ENCODE data around the gene SNW1.
"Not testable (repeated sequence)": the region's sequence is repeated elsewhere in the genome, so short reads cannot be mapped to it uniquely, and the experiment has no call there.

The SNW1 gene

DNA sequence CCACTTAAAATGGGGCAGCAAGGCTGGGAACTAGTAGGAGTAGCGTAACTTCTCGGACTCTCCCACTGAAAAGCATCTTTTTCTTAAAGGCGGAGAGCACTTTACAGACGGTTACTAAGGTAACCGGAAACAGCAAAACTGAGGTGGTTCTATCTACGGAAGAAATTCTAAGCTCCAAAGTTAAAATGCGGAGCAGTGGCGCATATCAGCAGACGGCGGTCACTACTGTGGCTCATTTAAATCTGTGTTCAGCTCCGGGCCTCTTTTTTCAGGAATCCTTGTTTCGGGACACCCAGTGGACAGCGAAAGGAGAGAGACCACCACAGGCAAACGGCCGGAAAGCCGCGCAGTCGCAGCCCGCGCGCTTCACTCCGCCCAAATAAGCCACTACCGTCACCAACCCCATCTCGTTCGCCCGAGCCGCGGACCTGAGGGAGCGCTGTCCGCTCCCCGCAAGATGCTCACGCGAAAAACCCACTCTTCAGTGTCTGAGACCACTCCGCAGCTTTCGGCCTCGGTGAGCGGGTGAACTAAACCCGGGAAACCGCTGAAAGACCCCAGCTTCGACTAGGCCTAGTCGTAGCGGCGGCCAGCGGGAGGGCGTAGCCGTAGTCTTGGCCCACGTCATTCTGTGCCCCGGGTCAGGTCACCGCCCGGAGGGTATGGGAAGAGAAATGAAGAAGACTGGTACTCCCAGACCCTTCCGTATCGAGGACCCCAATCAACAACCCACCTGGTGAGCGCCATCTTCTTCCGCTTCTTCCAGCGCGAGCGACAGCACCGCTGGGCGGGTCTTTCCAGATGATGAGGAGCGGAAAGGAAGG lies at the start of gene SNW1:
Gene SNW1, minus strand, starts transcription at position 776 of the 824 bp plus-strand sequence. Its CDS starts 29 bp downstream, at position 747.
- peak in 1 of 2 experiments; percentile 13 for DNase-seq

DNA sequence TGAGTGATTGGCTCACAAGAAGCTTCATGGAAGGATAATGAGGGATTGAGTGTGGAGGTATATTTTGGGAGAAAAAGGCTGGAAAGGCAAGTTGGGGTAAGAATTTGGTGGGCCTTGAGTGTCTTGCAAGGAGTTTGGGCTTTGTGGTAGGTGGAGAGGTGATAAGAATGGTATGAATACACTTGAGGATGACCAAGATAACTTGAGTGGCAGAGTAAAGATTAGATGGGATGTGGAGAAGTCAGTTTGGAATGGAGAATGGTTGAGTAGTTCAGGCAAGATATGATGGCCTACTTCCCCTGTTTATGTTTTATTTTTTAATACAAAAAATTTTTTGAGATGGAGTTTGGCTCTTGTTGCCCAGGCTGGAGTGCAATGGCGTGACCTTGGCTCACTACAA lies 48.1 kb upstream of the SNW1 start:
- no peak for DNase-seq

DNA sequence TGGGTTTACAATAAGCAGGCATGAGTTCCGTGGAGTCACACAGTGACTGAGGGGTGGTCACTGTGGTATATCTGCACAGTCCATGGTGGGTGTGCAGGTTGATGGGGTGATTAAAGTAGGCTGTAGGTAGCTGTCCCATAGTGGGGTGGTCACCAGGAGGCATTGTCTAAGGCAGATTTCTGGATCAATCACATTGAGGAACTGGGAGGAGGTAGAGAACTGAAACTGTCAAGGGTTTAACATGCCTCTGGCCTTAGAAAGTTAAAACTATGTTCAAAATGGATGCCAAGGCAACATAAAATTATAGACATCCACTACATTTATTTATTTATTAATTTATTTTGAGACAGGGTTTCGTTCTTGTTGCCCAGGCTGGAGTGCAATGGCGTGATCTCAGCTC lies 47.3 kb upstream of the SNW1 start:
- DNase-seq: no peak

DNA sequence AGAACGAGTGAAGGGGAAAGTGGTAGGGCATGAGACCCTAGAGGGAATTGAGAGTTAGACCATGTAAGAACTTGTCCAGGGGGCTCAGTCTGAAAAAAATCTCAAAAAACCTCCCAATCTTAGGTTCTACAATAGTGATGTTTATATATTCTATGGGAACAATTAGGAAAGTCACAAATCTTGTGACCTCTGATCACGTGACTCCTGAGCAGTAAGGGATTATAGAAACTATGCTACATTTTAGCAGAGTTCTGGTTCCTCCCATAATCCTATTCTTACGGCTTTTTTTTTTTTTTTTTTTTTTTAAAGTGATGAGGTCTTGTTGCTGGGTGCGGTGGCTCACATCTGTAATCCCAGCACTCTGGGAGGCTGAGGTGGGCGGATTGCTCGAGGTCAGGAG lies 44.8 kb upstream of the SNW1 start:
- DNase-seq: no peak

DNA sequence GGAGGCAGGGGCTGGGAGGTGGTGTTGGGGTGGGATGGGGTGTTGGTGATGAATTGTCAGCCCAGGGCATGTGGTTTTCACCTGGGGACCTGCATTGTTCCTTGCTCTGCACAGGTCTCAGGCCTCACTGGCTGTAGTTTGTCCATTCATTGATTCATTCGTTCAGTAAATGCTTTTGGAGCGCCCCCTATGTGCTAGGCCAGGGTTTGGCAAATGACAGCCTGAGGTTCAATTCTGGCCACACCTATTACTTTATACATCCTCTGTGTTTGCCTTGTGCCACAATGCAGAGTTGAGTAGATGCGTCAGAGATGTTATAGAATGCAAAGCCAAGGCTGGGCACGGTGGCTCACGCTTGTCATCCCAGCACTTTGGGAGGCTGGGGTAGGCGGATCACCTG lies 43.6 kb upstream of the SNW1 start:
- DNase-seq: peak; percentile 59 to 65

DNA sequence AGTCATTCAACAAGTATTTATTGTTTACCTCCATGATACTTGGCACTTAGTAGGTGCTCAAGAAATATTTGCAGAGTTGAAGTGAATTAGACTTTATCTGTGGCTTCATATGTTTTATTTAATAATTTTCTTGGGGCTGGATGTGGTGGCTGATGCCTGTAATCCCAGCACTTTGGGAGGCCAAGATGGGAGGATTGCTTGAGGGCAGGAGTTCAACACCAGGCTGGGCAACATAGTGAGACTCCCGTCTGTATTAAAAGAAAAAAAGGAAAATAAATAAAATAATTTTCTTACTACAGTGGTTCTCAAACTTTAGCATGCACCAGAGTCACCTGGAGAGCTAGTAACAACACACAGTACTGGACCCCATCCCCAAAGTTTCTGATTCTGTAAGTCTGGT lies 39.9 kb upstream of the SNW1 start:
- DNase-seq: no peak

DNA sequence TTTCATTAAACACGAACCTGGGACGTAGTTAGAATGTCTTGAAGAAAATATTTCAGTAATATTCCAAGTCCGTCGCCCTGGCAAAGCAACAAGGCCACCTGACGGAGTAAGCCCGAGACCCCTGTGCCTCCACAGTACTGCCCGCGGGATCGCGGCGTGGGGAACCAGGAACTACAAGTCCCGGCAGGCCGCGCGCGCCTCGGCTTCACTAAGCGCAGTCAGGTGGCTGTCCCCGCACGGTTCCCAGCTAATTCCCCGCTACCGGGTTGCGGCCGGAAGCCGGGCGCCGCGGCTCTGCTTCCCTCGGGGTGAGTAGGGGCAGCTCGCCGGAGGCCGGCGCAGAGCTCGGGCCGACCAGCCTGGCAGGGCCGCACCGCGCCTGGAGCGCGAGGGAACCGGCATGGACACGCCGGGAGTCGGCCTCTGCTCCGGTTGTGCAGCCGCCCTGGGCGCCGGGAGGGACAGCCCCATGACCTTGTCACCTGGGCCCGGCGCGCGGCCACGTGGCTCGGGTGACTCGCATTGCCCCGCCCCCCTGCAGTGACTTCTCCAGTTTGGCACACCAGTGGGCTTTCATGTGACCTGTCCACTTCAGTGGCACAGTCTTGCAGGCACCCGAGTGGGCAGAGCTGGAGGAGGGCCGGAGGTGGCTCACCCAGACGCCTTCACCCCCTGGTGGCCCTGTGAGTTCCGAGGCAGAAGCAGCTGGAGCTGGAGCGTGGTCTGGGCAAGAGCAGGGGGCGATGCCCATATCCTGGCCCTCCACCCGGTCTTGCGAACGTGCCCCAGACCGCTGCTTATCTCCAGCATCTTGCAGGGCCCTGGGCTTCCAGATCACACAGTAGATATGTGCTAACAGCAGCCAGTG lies 39.1 kb upstream of the SNW1 start, which contains the start of gene ADCK1:
Gene ADCK1, plus strand, starts transcription at position 247 of the 868 bp plus-strand sequence. CDS start 18,870 bp downstream, outside the sequence.
- DNase-seq: peak; percentile 73 to 78

DNA sequence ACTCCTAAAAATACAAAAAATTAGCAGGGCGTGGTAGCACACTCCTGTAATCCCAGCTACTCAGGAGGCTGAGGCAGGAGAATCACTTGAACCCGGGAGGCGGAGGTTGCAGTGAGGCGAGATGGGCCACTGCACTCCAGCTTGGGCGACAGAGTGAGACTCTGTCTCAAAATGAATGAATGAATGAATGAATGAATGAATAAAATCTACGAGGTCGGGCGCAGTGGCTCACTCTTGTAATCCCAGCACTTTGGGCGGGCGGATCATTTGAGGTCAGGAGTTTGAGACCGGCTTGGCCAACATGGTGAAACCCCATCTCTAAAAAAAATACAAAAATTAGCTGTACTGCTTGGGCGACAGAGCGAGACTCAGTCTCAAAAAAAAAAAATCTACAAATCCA lies 38.5 kb upstream of the SNW1 start:
- not testable (repeated sequence) for DNase-seq

DNA sequence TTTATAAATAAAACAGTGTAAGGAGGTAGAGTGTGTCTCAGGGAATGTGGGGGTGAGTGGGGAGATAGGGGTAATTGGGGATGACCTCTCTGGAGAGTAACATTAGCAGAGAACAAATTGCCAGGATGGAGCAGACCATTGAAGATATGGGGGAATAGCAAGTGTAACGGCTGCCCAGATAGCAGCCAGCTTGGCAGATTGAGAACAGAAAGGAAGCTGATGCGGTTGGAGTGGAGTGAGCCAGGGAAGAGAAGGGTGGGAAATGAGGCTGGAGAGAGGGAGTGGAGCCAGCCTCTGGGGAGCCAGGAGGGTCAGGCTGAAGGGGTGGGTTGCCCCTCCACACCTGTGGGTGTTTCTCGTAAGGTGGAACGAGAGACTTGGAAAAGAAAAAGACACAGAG lies 33.4 kb upstream of the SNW1 start:
- DNase-seq: no peak

DNA sequence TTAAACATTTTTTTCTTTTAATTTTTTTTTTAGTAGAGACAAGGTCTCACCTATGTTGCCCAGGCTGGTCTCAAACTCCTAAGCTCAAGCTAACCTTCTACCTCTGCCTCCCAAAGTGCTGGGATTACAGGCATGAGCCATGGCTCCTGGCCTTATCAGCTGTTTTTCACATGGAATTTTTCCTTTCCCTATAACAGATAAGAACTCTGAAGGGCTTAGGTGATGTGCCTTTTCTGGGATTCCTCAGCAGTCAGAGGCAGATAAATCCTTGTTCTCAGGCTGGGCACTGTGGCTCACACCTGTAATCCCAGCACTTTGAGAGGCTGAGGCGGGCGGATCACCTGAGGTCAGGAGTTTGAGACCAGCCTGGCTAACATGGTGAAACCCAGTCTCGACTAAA lies 32.3 kb upstream of the SNW1 start:
- not testable (repeated sequence) for DNase-seq

DNA sequence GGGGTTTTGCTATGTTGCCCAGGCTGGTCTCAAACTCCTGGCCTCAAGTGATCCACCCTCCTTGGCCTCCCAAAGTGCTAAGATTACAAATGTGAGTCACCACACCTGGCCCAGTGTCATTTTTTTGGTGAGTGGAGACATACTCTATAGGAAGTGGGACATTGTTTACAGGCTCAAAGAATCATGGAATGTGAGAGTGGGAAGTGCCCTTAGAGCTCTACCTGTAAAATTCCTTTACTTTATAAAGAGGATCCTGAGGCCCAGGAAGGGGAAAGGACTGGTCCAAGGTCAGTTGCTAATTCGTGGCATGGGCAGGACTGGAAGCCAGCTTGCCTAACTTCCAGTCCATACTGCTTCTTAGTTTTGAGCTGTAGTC lies 30.3 kb upstream of the SNW1 start:
- DNase-seq: no peak

DNA sequence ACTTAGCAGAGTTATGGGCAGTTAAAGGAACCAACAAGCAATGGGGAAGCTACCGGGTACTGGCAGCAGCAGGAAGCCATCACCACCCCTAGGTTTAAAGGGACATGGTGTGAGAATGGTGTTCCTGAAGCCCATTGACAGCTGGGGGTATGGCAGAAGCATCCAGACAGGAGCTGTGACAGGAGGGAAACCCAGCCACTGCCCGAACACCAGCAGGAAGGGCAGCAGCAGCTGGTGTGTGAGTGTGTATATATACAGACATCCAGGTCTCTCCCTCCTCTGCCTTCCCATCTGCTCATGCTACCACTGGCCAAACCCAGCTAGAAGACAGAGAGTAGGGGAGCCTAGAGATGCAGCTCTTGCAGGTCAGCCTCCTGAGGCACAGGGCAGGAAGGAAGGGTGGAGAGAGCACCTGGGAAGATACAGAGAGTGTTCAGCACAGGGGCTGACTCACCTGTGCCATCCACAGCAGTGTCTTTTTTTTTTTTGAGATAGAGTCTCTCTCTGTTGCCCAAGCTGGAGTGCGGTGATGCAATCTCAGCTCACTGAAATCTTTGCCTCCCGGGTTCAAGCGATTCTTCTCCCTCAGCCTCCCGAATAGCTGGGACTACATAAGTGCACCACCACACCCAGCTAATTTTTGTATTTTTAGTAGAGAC lies 29.7 kb upstream of the SNW1 start:
- DNase-seq: no peak

DNA sequence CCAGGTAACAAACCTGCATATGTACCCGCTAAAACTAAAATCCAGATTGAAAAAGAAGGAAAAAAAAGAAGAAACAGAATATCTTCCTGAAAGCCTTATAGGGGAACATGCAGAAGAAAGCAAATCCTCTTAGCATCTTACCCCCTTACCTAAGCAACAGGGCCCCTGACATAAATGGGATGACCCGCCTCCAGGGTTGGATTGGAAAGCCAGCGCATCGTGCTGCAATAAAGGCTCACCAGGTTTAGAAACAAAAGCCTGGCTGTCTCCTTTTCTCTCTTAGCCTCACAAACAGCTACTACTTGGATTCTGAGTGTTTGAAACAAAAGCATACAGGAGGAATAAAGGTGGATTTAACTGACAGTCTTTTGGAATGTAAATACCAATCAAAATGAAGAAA lies 25.2 kb upstream of the SNW1 start:
- no peak for DNase-seq

DNA sequence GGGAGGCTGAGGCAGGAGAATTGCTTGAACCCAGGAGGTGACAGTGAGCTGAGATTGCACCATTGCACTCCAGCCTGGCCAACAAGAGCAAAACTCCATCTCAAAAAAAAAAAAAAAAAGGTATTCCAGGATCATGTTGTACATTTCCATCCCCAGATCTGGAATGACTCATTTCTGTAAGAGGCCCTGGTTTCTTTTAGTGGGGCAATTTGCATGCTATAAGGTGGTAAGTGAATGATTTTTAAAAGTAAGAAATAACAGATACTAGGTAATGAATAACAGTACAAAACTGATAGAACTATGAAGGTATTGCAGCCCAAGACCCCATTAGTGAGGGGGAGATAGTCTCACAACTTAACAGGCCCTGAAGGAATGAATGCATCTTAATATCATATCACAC lies 21.2 kb upstream of the SNW1 start:
- no peak for DNase-seq

DNA sequence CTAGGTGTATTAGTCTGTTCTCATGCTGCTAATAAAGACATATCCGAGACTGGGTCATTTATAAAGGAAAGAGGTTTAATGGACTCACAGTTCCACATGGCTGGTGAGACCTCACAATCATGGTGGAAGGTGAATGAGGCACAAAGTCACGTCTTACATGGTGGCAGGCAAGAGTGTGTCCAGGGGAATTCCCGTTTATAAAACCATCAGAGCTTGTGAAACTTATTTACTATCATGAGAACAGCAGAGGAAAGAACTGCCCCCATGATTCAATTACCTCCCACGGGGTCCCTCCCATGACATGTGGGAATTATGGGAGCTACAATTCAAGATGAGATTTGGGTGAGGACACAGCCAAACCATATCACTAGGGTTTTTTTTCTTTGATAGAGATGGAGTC lies 13.0 kb upstream of the SNW1 start:
- not testable (repeated sequence) for DNase-seq

DNA sequence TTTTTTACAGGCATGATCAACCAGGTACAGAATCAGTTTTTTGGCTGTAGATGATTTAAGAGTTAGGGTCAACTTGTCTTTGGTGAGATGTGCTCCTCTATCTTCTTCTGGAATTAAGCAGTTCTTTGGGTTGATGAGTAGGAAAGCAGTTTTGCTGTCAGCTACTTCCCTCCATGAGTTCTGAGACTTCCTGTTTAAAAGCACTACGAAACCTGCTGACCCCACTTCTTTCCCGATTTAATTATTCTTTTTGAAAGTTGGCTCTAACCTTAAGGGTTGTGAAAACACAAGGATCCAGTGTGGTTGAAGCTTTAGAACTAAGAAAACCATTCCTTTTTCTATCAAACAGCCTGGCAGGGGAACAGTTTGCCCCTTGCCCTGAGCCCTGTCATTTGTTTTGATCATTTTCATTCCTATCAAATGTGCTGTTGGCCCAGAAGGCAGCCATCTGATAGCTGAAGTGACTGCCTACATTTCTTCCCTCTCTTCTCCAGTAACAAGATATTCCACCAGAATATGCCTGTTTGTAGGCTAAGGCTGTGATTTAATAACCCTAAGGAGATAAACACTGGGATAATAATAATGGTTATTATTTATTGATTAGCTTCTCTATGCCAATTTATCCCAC lies 7.6 kb upstream of the SNW1 start:
- DNase-seq: not testable (repeated sequence)

DNA sequence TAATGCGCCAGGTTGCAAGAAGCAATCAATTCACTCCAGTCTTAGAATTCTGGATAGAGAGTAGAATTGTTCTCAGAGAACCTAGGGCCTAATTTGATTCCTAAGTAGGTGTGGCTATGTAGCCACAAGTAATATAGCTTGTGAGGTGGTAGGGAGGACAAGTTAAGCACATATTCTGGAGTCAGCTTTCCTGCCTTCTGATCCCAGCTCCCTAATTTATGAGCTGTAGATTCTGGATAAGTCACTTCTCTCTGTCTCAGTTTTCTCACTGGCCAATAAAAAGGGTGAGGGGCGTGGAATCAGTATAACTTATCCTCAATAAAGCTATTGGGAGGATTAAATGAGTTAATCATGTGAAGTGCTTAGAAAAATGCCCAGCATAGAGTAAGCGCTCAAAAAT lies 3.0 kb upstream of the SNW1 start:
- no peak for DNase-seq

DNA sequence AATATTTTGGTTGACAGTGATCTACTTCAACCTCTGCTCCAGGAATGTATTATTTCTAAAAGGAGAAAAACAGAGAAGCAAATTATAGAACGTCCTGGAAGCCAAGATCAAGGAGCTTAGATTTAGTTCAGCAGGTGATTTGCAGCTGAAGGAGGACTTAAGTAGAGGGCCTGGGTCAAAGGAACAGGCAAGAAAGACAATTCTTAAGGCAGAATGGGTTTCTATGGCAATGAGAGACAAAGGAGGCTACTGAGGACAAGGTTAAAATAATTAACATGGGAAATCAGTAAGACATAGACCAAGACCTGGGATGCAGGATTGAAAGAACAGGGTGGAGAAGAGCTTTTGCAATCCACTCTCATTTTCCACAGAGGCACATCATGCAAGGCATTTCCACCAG lies 2.4 kb upstream of the SNW1 start:
- DNase-seq: no peak

DNA sequence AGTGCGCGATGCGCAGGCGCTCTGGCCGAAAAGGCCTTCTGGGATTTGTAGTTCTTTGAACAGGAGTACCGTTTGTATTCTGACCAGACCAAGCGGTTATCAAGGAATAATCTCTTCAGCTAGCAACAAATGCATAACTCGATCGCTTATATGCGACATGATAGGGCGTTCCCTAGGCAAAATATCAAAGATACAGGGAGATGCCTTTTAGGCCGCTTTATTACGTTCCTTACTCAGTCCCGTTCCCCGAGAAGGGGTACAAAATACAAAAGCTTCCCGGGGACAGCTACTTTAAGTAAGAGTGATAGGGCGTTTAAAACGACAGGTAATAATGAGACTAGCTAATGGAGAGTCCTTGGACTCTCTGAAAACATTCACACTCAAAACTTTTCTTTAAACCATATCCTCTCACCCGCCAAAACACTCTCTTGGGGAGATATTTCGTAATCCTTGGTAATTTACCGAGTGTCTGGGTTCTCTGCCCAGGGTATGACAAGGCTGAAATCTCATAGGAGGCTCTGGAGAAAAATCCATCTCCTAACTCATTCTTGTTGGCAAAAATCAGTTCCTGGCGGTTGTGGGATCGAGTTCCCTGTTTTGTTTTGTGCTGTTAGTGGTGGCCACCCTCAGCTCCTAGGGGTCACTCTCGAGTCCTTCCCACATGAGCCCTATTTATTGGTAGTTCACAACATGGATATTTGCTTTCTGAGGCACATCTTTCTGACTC lies 412 bp upstream of the SNW1 start:
- peak; percentile 90 to 91 for DNase-seq

DNA sequence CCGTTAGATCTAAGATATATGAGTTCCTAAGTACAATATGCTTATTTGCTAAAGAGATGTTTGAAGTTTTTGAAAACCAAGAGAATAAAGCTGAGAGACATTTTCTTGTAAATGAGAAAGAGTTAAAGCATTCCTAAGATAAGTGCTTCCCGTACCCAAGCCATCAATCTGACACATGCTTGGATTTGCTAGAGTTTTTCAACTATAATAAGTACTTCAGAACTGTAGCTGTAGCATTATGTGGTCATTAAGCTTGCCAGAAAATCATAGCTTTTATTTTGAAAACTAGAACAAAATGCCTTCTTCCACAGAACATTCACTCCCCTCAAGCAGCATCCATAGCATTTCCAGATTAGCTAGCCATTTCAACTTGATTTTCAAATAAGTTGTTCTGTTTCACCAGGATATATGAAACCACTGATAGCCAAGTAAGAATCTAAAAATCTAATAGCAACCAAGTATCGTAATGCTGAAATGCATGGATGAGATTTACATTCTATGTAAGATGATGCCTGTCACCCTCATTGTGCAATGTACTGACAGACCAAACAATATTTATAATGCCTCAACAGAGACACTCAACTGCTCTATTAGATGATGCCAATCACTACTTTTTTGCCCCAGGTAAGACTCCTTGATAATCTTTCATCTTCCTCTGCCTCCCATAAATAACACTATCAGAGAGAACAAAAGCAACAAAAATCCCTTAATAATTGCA lies 8.0 kb downstream of the SNW1 start:
- no peak for DNase-seq

DNA sequence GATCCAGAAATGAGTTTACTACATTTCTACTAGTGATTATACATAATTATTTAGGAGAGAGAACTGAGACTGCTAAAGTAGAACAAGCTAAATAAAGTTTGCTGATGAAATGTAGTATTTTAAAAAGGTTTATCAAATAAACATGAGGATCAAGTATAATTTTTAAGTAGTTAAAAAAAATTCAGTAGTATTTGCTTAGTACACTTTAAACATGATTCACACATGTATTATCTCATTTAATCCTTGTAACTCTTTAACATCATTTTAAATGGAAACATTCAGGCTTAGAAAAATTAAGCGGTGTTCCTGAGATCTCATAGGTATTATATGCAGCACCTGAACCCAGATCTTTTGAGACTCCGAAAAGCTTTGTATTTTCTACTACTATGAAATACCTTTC lies 8.7 kb downstream of the SNW1 start:
- no peak for DNase-seq

DNA sequence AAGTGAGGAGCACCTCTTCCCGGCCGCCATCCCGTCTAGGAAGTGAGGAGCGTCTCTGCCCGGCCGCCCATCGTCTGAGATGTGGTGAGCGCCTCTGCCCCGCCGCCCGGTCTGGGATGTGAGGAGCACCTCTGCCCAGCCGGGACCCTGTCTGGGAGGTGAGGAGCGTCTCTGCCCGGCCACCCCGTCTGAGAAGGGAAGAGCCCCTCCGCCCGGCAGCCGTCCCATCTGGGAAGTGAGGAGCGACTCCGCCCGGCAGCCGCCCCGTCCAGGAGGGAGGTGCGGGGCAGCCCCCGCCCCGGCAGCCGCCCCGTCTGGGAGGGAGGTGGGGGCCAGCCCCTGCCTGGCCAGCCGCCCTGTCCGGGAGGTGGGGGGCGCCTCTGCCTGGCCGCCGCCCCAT lies 13.5 kb downstream of the SNW1 start:
- not testable (repeated sequence) for DNase-seq
